Esophagus muscularis mucosa (tissue), 3 donors: ENCODE measurements around the gene AGPS.

Source experiments
- POLR2A ChIP-seq: fragments of 450-650 bp; IDR thresholded peaks from one replicate; pipeline ENCODE4 v1.6.1; 2017; ENCODE audit warnings: antibody characterized with exemption, moderate library complexity, mild to moderate bottlenecking, low read depth
- POLR2AphosphoS5 ChIP-seq, 2 donors: sonication (generic); formaldehyde crosslinking; IDR thresholded peaks; one replicate each; pipeline ENCODE4 v1.6.1; 2017; ENCODE audit warnings: antibody characterized with exemption in 2 of 2
- TF ChIP-seq, protein P1 (sequence below), 3 experiments: fragments of 200-600 bp in 2 of 3; fragments of 450-650 bp in 1 of 3; sonication (generic) in 2 of 3; IDR thresholded peaks; one replicate each; pipeline ENCODE4 v1.5.1; 2017 to 2019; ENCODE audit warnings: antibody characterized with exemption in 3 of 3, mild to moderate bottlenecking in 2 of 3, moderate library complexity in 1 of 3

DNA sequence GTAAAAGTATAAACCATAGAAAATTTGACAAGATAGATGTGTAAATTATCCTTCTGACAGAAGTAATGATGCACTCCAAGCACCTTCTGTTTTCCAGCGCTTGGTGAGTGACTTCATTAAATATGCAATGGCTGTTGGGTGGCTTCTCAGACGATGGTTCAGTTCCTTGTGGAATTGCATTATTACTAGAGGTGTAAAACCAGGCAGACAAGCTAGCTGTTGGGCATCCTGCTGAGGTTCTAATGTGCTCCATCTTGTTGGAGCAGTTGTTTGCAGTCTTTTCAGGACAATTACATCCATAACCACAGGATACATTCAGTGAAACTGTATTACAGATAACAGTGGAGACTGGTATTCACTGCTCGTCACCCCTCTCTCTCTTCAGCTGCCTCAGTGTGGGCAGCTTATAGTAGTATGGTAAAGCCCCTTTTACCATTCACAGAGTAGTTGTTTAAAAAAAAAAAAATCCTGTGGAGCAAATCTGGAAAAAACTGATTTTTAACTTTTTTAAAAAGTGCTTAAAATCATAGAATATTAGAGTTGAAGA is 143.5 kb downstream of the AGPS start:
- TF ChIP-seq, protein P1, sequence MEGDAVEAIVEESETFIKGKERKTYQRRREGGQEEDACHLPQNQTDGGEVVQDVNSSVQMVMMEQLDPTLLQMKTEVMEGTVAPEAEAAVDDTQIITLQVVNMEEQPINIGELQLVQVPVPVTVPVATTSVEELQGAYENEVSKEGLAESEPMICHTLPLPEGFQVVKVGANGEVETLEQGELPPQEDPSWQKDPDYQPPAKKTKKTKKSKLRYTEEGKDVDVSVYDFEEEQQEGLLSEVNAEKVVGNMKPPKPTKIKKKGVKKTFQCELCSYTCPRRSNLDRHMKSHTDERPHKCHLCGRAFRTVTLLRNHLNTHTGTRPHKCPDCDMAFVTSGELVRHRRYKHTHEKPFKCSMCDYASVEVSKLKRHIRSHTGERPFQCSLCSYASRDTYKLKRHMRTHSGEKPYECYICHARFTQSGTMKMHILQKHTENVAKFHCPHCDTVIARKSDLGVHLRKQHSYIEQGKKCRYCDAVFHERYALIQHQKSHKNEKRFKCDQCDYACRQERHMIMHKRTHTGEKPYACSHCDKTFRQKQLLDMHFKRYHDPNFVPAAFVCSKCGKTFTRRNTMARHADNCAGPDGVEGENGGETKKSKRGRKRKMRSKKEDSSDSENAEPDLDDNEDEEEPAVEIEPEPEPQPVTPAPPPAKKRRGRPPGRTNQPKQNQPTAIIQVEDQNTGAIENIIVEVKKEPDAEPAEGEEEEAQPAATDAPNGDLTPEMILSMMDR (IDR thresholded peaks at IDR 0.05) = no peak
- TF ChIP-seq POLR2A = no peak
- TF ChIP-seq POLR2AphosphoS5 (IDR thresholded peaks at IDR 0.05) = no peak
